Fibroblast of skin of left quadriceps (primary cell): Measurements from ENCODE around the gene FYB2.

Experiments
- DNase-seq, 2 experiments: peaks; one replicate each; pipeline ENCODE4 v3.0.0-alpha.2; 2013; ENCODE audit warnings: low read depth in 2 of 2

FYB2 gene

GRCh38 chr1:56715156-56715555 is 104.0 kb downstream of the FYB2 start:
- DNase-seq: peak; percentile 20 to 29

- DNase-seq: no peak
These were observed 106.1 kb downstream of the FYB2 start for GRCh38 chr1:56713112-56713511.

GRCh38 chr1:56712150-56712549 is 107.1 kb downstream of the FYB2 start:
- no peak for DNase-seq

- peak; percentile 63 to 68 for DNase-seq
These were observed 108.6 kb downstream of the FYB2 start for GRCh38 chr1:56710646-56711045.

- DNase-seq: no peak
These were observed 109.2 kb downstream of the FYB2 start for GRCh38 chr1:56709995-56710394.

- DNase-seq: peak; percentile 36 to 47
These were observed 109.8 kb downstream of the FYB2 start for GRCh38 chr1:56709269-56709880.

- no peak for DNase-seq
These were observed 111.8 kb downstream of the FYB2 start for GRCh38 chr1:56707379-56707778.

- no peak for DNase-seq
These were observed 115.5 kb downstream of the FYB2 start for GRCh38 chr1:56703747-56704146.

- DNase-seq: no peak
These were observed 122.5 kb downstream of the FYB2 start for GRCh38 chr1:56696663-56697062.

- DNase-seq: peak in 1 of 2 experiments; percentile 18
These were observed 130.6 kb downstream of the FYB2 start for GRCh38 chr1:56688522-56689026.

GRCh38 chr1:56686169-56686568 is 133.0 kb downstream of the FYB2 start:
- peak; percentile 6 to 11 for DNase-seq

- DNase-seq: no peak
These were observed 135.6 kb downstream of the FYB2 start for GRCh38 chr1:56683569-56683968.

GRCh38 chr1:56676571-56677035 is 142.6 kb downstream of the FYB2 start:
- peak; percentile 31 for DNase-seq

GRCh38 chr1:56675763-56676162 is 143.4 kb downstream of the FYB2 start:
- no peak for DNase-seq

GRCh38 chr1:56672579-56672978 is 146.6 kb downstream of the FYB2 start:
- DNase-seq: no peak

GRCh38 chr1:56671542-56671941 is 147.7 kb downstream of the FYB2 start:
- DNase-seq: no peak

- DNase-seq: no peak
These were observed 148.1 kb downstream of the FYB2 start for GRCh38 chr1:56671085-56671484.

GRCh38 chr1:56670350-56670749 is 148.9 kb downstream of the FYB2 start:
- DNase-seq: no peak
